HepG2 (cell line): ENCODE measurements around the gene RNF208. TPM values are rescaled to one million over a fixed set of nuclear protein-coding genes. Genes with fewer than 3 reads are reported as not detected.

ENCODE experiments used
- ASH2L ChIP-seq: fragments of 300-600, 200-600 bp; sonication (generic); IDR thresholded peaks from 2 replicates; pipeline ENCODE4 v1.7.0; 2017; ENCODE audit warnings: low read depth, mild to moderate bottlenecking, moderate library complexity, mixed read lengths, low read length; ENCODE audit not compliant: insufficient read length
- CHD2 ChIP-seq: IDR thresholded peaks from 2 replicates; pipeline ENCODE4 v1.6.1; 2011; ENCODE audit warnings: low read depth, low read length, improper control_type of control experiment
- DMTF1 ChIP-seq: sonication (generic); formaldehyde crosslinking; IDR thresholded peaks from 2 replicates; pipeline ENCODE4 v1.4.0; 2020; ENCODE audit warnings: mild to moderate bottlenecking, missing genetic modification reagents
- DRAP1 ChIP-seq: IDR thresholded peaks from 2 replicates; pipeline ENCODE4 v1.6.1; 2016; ENCODE audit warnings: missing genetic modification reagents, missing compliant biosample characterization
- EEA1 ChIP-seq: sonication (generic); formaldehyde crosslinking; IDR thresholded peaks from 2 replicates; pipeline ENCODE4 v1.5.1; 2020; ENCODE audit warnings: mild to moderate bottlenecking, missing genetic modification reagents, borderline replicate concordance
- KLF13 ChIP-seq: sonication (generic); formaldehyde crosslinking; IDR thresholded peaks from 2 replicates; pipeline ENCODE4 v1.4.0; 2020; ENCODE audit warnings: mild to moderate bottlenecking, missing genetic modification reagents
- LCORL ChIP-seq, 2 experiments: fragments of 450-650 bp in 1 of 2; sonication (generic) in 1 of 2; formaldehyde crosslinking in 1 of 2; IDR thresholded peaks; 2 replicates each; pipeline versions ENCODE4 v1.5.0 to v1.6.1; 2017 to 2020; ENCODE audit warnings: antibody characterized with exemption in 1 of 2, missing genetic modification reagents in 1 of 2
- NFATC3 ChIP-seq: sonication (generic); formaldehyde crosslinking; IDR thresholded peaks from 2 replicates; pipeline ENCODE4 v1.5.1; 2020; ENCODE audit warnings: mild to moderate bottlenecking, missing genetic modification reagents
- PAF1 ChIP-seq: IDR thresholded peaks from 2 replicates; pipeline ENCODE4 v1.6.1; 2016; ENCODE audit warnings: missing genetic modification reagents, missing compliant biosample characterization
- PHB2 ChIP-seq: fragments of 450-650 bp; IDR thresholded peaks from 2 replicates; pipeline ENCODE4 v1.6.1; 2018; ENCODE audit not compliant: partially characterized antibody
- PLRG1 ChIP-seq: fragments of 450-650 bp; conservative IDR thresholded peaks from 2 replicates; pipeline ENCODE4 v1.6.1; 2016
- PRPF4 ChIP-seq: fragments of 200-400 bp; formaldehyde crosslinking; IDR thresholded peaks from 2 replicates; pipeline ENCODE4 v1.6.1; 2016; ENCODE audit warnings: low read length, low read depth; ENCODE audit not compliant: poor library complexity, severe bottlenecking
- RBAK ChIP-seq: sonication (generic); formaldehyde crosslinking; IDR thresholded peaks from 2 replicates; pipeline ENCODE4 v1.5.1; 2020; ENCODE audit warnings: mild to moderate bottlenecking, missing genetic modification reagents
- RFX5 ChIP-seq: IDR thresholded peaks from 2 replicates; pipeline ENCODE4 v1.6.1; 2011; ENCODE audit warnings: low read depth, low read length, improper control_type of control experiment
- SETDB1 ChIP-seq: sonication (generic); formaldehyde crosslinking; IDR thresholded peaks from 2 replicates; pipeline ENCODE4 v1.5.1; 2020; ENCODE audit warnings: missing genetic modification reagents, mild to moderate bottlenecking, borderline replicate concordance
- SIN3B ChIP-seq: fragments of 150-350 bp; IDR thresholded peaks from 2 replicates; pipeline ENCODE4 v1.6.1; 2014; ENCODE audit warnings: low read length
- SP4 ChIP-seq: sonication (generic); formaldehyde crosslinking; IDR thresholded peaks from 2 replicates; pipeline ENCODE4 v1.8.1; 2023; ENCODE audit warnings: mild to moderate bottlenecking, missing genetic modification reagents
- SRSF1 ChIP-seq: fragments of 200-400 bp; formaldehyde crosslinking; optimal IDR thresholded peaks from 2 replicates; pipeline ENCODE3; 2017; ENCODE audit warnings: mild to moderate bottlenecking, low read depth, low read length, moderate library complexity
- SUZ12 ChIP-seq: fragments of 150-350 bp; IDR thresholded peaks from 2 replicates; pipeline ENCODE4 v1.6.1; 2014; ENCODE audit warnings: low read depth, low read length
- ZNF558 ChIP-seq: sonication (generic); formaldehyde crosslinking; IDR thresholded peaks from 2 replicates; pipeline ENCODE4 v1.9.0; 2022; ENCODE audit warnings: mild to moderate bottlenecking, missing genetic modification reagents, borderline replicate concordance
- ZNF746 ChIP-seq: sonication (generic); formaldehyde crosslinking; IDR thresholded peaks from 2 replicates; pipeline ENCODE4 v1.8.0; 2022; ENCODE audit warnings: mild to moderate bottlenecking, missing genetic modification reagents
- ZNF772 ChIP-seq: sonication (generic); formaldehyde crosslinking; IDR thresholded peaks from 2 replicates; pipeline ENCODE4 v1.5.0; 2020; ENCODE audit warnings: mild to moderate bottlenecking, missing genetic modification reagents
- polyA plus RNA-seq, 8 experiments: library from polyadenylated mRNA; depleted of rRNA in 3 of 8; stranded (reverse) in 7 of 8; unstranded in 1 of 8; fragments of >200 nt; fragmentation: Illumina TruSeq in 4 of 8; extraction: Trizol in 4 of 8; gene quantifications; 2 replicates each; pipeline versions ENCODE4 v1.2.1 to v1.2.3, GENCODE V29; 2011 to 2016; ENCODE audit warnings: low read depth in 4 of 8, missing spikeins in 1 of 8, mixed read lengths in 1 of 8; ENCODE audit not compliant: insufficient read depth in 1 of 8
- total RNA-seq, 5 experiments: library from RNA; depleted of rRNA; stranded (reverse); fragments of >200 nt; fragmentation: Illumina TruSeq; extraction: Trizol; gene quantifications; 2 replicates each; pipeline ENCODE4 v1.2.3, GENCODE V29; 2016; ENCODE audit warnings: low read depth in 1 of 5
- TF ChIP-seq, protein P1 (sequence below): sonication (generic); formaldehyde crosslinking; IDR thresholded peaks from 2 replicates; pipeline ENCODE4 v1.5.0; 2020; ENCODE audit warnings: missing genetic modification reagents
- TF ChIP-seq, protein P2 (sequence below): IDR thresholded peaks from 2 replicates; pipeline ENCODE4 v1.6.1; 2016; ENCODE audit warnings: low read depth, control low read depth
- TF ChIP-seq, protein P3 (sequence below): sonication (generic); formaldehyde crosslinking; IDR thresholded peaks from 2 replicates; pipeline ENCODE4 v1.4.0; 2020; ENCODE audit warnings: missing genetic modification reagents

Gene RNF208
- total and polyA plus RNA-seq, 2 of the 13 experiments (the other 11 are each of a cell fraction or from before 2014, with no cell fraction given): 1.6 to 2.1 TPM

- TF ChIP-seq KLF13 (peak; percentile 35; the same call in 1 of the 2 replicates), NFATC3 (0 out of 2 replicates have a peak, but pooled peaks have one; percentile 7), DMTF1 (CRISPR knock-in tag) (no peak), ASH2L (peak; percentile 72), PRPF4 (no peak), EEA1 (CRISPR knock-in tag) (peak; percentile 78; the same call in 1 of the 2 replicates), RFX5 (0 out of 2 replicates have a peak, but pooled peaks have one; percentile 46), PLRG1 (no peak), CHD2 (no peak; the same call in 1 of the 2 replicates), SUZ12 (no peak), SETDB1 (CRISPR knock-in tag) (no peak), SRSF1 (no peak), ZNF772 (CRISPR knock-in tag) (peak; percentile 70; the same call in 1 of the 2 replicates), SP4 (CRISPR knock-in tag) (peak; percentile 90), PAF1 (CRISPR knock-in tag) (no peak), ZNF746 (CRISPR knock-in tag) (peak; percentile 45), ZNF558 (CRISPR knock-in tag) (no peak), PHB2 (no peak), RBAK (no peak), LCORL (IDR thresholded peaks at IDR 0.05) (no peak), LCORL (CRISPR knock-in tag; IDR thresholded peaks at IDR 0.05) (peak; percentile 74; the same call in 1 of the 2 replicates), SIN3B (peak; percentile 100), DRAP1 (CRISPR knock-in tag) (peak; percentile 67)
- TF ChIP-seq, protein P1, sequence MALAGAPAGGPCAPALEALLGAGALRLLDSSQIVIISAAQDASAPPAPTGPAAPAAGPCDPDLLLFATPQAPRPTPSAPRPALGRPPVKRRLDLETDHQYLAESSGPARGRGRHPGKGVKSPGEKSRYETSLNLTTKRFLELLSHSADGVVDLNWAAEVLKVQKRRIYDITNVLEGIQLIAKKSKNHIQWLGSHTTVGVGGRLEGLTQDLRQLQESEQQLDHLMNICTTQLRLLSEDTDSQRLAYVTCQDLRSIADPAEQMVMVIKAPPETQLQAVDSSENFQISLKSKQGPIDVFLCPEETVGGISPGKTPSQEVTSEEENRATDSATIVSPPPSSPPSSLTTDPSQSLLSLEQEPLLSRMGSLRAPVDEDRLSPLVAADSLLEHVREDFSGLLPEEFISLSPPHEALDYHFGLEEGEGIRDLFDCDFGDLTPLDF (CRISPR knock-in tag): peak; percentile 66; the same call in 1 of the 2 replicates
- TF ChIP-seq, protein P2, sequence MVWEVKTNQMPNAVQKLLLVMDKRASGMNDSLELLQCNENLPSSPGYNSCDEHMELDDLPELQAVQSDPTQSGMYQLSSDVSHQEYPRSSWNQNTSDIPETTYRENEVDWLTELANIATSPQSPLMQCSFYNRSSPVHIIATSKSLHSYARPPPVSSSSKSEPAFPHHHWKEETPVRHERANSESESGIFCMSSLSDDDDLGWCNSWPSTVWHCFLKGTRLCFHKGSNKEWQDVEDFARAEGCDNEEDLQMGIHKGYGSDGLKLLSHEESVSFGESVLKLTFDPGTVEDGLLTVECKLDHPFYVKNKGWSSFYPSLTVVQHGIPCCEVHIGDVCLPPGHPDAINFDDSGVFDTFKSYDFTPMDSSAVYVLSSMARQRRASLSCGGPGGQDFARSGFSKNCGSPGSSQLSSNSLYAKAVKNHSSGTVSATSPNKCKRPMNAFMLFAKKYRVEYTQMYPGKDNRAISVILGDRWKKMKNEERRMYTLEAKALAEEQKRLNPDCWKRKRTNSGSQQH (CRISPR knock-in tag): peak; percentile 97
- TF ChIP-seq, protein P3, sequence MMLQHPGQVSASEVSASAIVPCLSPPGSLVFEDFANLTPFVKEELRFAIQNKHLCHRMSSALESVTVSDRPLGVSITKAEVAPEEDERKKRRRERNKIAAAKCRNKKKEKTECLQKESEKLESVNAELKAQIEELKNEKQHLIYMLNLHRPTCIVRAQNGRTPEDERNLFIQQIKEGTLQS (CRISPR knock-in tag): peak; percentile 65; the same call in 1 of the 2 replicates
Measured at GRCh38 chr9:137188490-137189296, 33.3 kb downstream of the RNF208 start, which contains the start of the genes ANAPC2 and SSNA1 (continued).
